ENCODE results near the gene PRM2.
A peak's percentile ranks its signal among the peaks of the same experiment; 100 is the strongest.

The PRM2 gene

GRCh38 chr16:11258553-11259492 is 17.5 kb downstream of the PRM2 start:
- peak; percentile 22 for DNase-seq

GRCh38 chr16:11257131-11257938 is 18.9 kb downstream of the PRM2 start:
- peak; percentile 58 for DNase-seq

- DNase-seq, result peak; percentile 51
Measured at GRCh38 chr16:11256661-11257130, 19.6 kb downstream of the PRM2 start.

GRCh38 chr16:11255737-11256660 is 20.3 kb downstream of the PRM2 start, which contains the start of gene SOCS1:
SOCS1 (minus strand) TSS chr16:11256204; CDS start chr16:11255478, 726 bp downstream.
- DNase-seq, result peak; percentile 90

GRCh38 chr16:11254913-11255736 is 21.2 kb downstream of the PRM2 start:
- peak; percentile 63 for DNase-seq

- no peak for DNase-seq
Measured at GRCh38 chr16:11253995-11254912, 22.0 kb downstream of the PRM2 start.

- peak; percentile 54 for DNase-seq
Measured at GRCh38 chr16:11253009-11253994, 23.0 kb downstream of the PRM2 start.

GRCh38 chr16:11252482-11252931 is 23.8 kb downstream of the PRM2 start:
- peak; percentile 21 for DNase-seq

GRCh38 chr16:11251525-11252481 is 24.5 kb downstream of the PRM2 start:
- peak; percentile 82 for DNase-seq

GRCh38 chr16:11250786-11251524 is 25.3 kb downstream of the PRM2 start:
- DNase-seq, result no peak

GRCh38 chr16:11250091-11250785 is 26.0 kb downstream of the PRM2 start:
- no peak for DNase-seq

- DNase-seq, result no peak
Measured at GRCh38 chr16:11249233-11250061, 26.8 kb downstream of the PRM2 start.

GRCh38 chr16:11248133-11248532 is 28.1 kb downstream of the PRM2 start:
- no peak for DNase-seq

GRCh38 chr16:11245988-11246387 is 30.3 kb downstream of the PRM2 start:
- no peak for DNase-seq

- no peak for DNase-seq
Measured at GRCh38 chr16:11245222-11245737, 31.0 kb downstream of the PRM2 start.

Data from stimulated activated CD4-positive, alpha-beta T cell treated with anti-CD3 and anti-CD28 coated beads, Interleukin-4, amount 100 ng/mL, for 1 hour (primary cell).